ENCODE results near the gene PCDHA1.

Gene PCDHA1

DNA sequence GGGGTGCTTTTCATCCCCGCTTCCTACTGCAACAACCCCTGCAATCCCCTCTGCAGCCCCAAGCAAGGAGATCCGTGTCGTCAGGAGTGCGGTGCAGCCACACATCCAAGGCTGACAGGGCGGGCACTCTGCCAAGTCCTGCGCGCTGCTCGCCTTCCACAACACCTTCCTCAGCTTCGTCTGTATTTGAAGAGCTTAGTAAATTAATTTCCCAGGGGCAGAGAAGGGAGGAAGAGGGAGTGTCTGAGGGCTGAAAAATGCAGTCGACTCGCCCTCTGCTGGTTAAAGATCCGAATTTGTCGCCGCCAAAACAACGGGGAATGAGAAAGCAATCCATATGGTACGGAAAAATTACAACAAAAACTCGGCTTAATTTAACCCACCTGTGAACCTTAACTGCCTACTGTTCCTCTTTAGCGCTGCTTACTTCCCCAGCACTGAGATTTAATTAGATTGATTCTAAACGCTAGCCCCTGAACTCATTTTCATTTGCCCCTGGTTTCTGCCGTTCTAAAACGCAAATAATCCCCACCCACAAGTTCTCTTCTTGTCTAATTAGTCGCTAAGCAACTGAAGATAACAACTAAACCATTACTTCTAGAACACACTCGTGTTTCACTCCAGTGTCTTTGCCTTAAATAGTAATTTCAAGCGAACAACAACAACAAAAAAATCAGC, 254.3 kb downstream of the PCDHA1 start:
- peak overlapping the region; percentile 84 for H3K4me3 ChIP-seq (ENCODE audit: low read depth, low read length)

DNA sequence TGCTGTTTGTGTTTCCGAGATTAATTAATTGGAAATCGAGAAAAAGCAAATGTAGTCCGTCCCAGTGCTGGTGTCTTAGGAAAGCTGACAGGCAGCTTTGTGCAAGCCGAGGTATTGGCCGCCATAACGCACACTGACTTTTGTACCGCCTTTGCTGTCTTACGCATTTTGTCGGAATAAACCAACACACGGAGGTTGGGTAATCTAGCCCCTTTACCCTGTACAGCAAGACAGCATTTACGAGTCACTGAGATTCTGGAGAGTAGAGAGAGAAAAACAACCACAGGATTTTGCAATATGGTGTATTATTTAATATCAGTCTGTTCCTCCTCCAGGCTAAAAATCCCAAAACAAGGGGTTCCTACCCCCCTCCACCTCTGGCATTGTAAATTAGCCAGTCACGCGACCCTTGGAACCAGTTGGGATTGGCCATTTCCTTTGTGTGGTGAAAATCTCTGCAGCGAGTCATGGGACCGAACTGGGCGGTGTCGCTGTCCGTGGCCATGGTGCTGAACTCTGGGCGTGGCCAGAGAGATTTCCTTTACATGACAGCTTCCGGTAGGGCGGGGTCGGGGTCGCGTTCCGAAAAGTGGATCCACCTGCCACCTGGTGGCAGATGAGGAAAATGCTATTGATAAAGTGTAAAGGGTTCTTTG, 255.0 kb downstream of the PCDHA1 start:
- peak overlapping the region; percentile 84 for H3K4me3 ChIP-seq (ENCODE audit: low read depth, low read length)

DNA sequence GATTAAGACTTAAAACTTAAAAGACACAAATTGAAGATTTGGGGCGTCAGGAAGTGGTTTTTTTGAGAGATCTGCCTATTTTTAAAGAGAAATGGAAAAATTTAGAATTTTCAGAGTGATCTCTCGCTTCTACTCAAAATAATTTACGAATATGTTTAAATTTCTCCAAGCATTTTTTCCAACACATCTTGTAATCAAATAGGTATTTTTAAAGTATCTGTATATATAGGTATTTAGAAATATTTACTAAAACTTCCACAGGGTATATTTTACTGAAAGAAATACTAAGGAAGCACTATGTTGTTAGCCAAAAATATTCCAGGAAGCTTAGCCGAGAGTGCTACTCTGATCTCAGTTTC, 255.5 kb downstream of the PCDHA1 start:
- H3K4me3 ChIP-seq (ENCODE audit: low read depth, low read length), result no peak overlapping the region

DNA sequence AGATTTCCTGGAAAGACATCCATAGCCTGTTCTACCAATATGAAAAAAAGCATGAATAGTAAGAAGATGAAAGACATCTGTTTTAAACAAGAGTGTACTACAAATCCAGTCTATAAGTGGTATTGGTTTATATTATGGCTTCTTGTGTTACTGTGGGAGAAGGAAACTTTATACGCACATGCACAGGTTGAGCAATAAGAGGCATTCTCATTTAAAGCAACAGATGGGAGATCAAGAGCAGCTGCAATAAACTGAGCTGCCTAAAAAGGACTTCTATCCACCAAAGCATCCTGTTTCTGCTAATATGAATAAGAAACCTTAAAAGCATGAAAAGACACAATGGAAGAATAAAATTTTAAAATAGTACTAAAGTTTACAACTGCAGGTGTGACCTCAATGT, 256.6 kb downstream of the PCDHA1 start:
- no peak overlapping the region for H3K4me3 ChIP-seq (ENCODE audit: low read depth, low read length)

DNA sequence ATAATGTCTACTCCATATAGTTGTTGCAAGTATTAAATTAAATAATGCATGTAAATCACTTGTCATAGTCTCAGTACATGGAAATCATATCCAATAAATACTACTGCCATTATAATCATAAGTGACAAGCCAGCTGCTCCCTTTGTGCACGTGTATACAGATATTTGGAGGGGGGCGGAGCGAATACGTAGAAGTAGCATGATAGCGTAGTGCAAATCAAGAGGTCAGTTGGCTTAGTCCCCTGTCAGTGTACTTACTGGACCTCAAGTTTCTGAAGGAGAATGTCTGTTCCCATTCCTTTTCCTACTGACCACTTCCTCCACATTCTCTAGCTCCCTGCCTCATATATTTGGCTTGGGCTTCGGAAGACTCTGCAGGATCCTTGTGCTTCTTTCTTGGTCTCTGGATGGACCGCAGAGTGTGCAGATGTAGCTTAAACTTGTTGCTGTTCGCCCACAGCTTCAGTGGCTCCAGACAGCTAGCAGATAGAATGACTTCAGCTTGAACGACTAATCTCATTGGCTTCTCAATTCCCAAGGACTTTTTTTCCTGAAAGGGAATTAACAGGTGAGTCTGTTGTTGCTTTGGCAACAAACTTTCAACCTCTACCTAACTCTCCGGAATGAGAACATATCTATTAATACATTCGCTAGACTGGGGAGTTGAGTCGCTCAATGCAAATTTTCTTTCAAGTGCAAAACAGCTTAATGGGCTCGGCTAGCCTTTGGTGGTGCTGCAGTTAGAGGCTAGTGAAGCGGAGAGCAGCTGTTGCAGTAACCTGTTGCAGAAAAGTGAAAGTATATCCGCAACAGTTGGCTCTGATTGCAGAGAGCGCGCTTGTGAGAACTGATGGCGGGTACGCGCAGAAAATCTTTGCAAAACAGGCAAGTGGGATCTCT, 264.9 kb downstream of the PCDHA1 start, which contains the start of gene PCDHB1:
TSS of gene PCDHB1 (plus strand) at position 753 of the 899 bp plus-strand sequence. CDS start at position 850, 97 bp downstream.
- peak within 1 kb of the TSS; percentile 68 for H3K4me3 ChIP-seq (ENCODE audit: low read depth, low read length)

DNA sequence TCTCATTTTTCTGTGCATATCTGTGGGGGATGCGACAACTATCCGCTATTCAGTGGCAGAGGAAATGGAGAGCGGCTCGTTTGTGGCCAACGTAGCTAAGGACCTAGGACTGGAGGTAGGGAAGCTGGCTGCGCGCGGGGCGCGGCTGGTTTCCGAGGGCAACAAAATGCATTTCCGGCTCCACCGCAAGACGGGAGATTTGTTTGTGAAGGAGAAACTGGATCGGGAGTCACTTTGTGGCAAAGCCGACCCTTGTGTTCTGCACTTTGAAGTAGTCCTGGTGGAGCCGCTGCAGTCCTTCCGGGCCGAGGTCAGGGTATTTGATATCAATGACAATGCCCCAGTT, 265.6 kb downstream of the PCDHA1 start:
- H3K4me3 ChIP-seq (ENCODE audit: low read depth, low read length), result peak overlapping the region; percentile 68
